Activated CD4-positive, alpha-beta T cell treated with anti-CD3 and anti-CD28 coated beads, Interleukin-2, amount 50 U/mL, for 24 hours (primary cell): ENCODE measurements around the gene ACOT8.
A peak's percentile ranks its signal among the peaks of the same experiment; 100 is the strongest.
"Not testable (repeated sequence)": the region's sequence is repeated elsewhere in the genome, so short reads cannot be mapped to it uniquely, and the experiment has no call there.

ENCODE experiments used
- DNase-seq, 2 donors: peaks; one replicate each; pipeline ENCODE4 v3.0.0-alpha.2; 2020; ENCODE audit warnings: low read depth in 1 of 2, low spot score in 1 of 2

ACOT8 gene

GRCh38 chr20:45888681-45889080 is 31.5 kb upstream of the ACOT8 start:
- no peak for DNase-seq

- no peak for DNase-seq
These were observed 30.1 kb upstream of the ACOT8 start, which contains the start of gene SPATA25 for GRCh38 chr20:45887346-45887715. Gene SPATA25 (minus strand): TSS chr20:45887622. CDS start chr20:45887590, 32 bp downstream.

- DNase-seq, result no peak
These were observed 29.6 kb upstream of the ACOT8 start for GRCh38 chr20:45886590-45887345.

- no peak for DNase-seq
These were observed 25.9 kb upstream of the ACOT8 start for GRCh38 chr20:45883100-45883469.

- no peak for DNase-seq
These were observed 25.4 kb upstream of the ACOT8 start for GRCh38 chr20:45882469-45883099.

GRCh38 chr20:45880988-45881788 is 24.0 kb upstream of the ACOT8 start, which contains the start of gene ZSWIM1:
Gene ZSWIM1 (plus strand): TSS chr20:45881227. CDS start chr20:45882593, 1,366 bp downstream.
- DNase-seq, result peak; percentile 97 to 98

GRCh38 chr20:45878076-45878761 is 21.0 kb upstream of the ACOT8 start:
- DNase-seq, result no peak

GRCh38 chr20:45874576-45874975 is 17.4 kb upstream of the ACOT8 start:
- no peak for DNase-seq

GRCh38 chr20:45874104-45874481 is 16.9 kb upstream of the ACOT8 start:
- not testable (repeated sequence) for DNase-seq

- no peak for DNase-seq
These were observed 16.4 kb upstream of the ACOT8 start for GRCh38 chr20:45873409-45874103.

- no peak for DNase-seq
These were observed 15.4 kb upstream of the ACOT8 start for GRCh38 chr20:45872626-45873025.

GRCh38 chr20:45867819-45868176 is 10.6 kb upstream of the ACOT8 start:
- DNase-seq, result no peak

GRCh38 chr20:45867136-45867818 is 10.1 kb upstream of the ACOT8 start:
- no peak for DNase-seq

GRCh38 chr20:45866454-45866853 is 9.3 kb upstream of the ACOT8 start:
- no peak for DNase-seq

GRCh38 chr20:45863543-45864470 is 6.6 kb upstream of the ACOT8 start:
- no peak for DNase-seq

- DNase-seq, result no peak
These were observed 4.3 kb upstream of the ACOT8 start for GRCh38 chr20:45861221-45862075.

GRCh38 chr20:45860560-45861220 is 3.5 kb upstream of the ACOT8 start:
- no peak for DNase-seq

- no peak for DNase-seq
These were observed 2.7 kb upstream of the ACOT8 start for GRCh38 chr20:45859916-45860315.
